ENCODE measurements around the gene TCEANC2. TPM values are rescaled to one million over a fixed set of nuclear protein-coding genes. Genes with fewer than 3 reads are reported as not detected.
A peak's percentile ranks its signal among the peaks of the same experiment; 100 is the strongest.

Gene TCEANC2
- total RNA-seq, 1 donor from 2014 or later: 3.6 TPM

- Histone ChIP-seq H3K36me3 (ENCODE audit: control insufficient read depth, insufficient read depth, low read length) (no peaks in the 10 kb centered on the region), H3K4me3 (ENCODE audit: low read depth, low read length) (no peak overlapping the region), H3K27me3 (ENCODE audit: control insufficient read depth, insufficient read depth, low read length) (no peaks in the 10 kb centered on the region)
- DNase-seq (ENCODE audit: low read depth): no peak
- no peak for TF ChIP-seq CTCF (IDR thresholded peaks at IDR 0.05; ENCODE audit: insufficient read depth, low read length, poor library complexity, severe bottlenecking)
Observed at GRCh38 chr1:54135436-54136120, 82.2 kb downstream of the TCEANC2 start.

DNA sequence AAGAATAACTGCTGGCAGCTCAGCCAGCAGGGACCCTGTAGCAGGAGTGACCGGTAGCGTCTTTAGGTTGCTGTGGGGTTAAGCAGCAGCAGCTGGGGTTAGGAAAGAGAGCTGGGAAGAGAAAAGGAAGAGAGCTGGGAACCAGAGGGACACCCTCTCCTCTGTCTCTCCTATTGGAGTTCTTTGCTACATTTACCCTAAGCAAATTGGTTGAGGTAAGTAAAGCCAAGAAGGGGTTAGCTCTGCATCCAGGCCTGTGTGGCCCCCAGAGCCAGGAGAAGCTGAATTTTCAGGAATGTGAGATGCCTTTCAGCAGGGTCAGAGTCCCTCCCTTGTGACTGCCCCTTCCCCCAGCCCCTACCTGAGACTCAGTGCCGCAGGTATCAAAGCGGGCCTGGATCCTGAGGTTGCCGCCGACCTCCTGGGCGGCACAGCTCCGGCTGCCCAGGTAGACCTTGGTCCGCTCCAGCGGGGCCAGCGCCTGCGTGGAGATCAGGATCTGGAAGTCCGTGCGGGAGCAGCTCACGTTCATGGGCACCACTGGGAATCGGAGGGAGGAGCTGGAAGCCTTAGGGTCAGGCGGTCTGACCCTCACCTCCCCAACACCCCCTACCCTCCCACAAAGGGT lies 83.0 kb downstream of the TCEANC2 start:
- TF ChIP-seq CTCF (IDR thresholded peaks at IDR 0.05; ENCODE audit: insufficient read depth, low read length, poor library complexity, severe bottlenecking): no peak
- no peaks in the 10 kb centered on the region for H3K36me3 ChIP-seq (ENCODE audit: control insufficient read depth, insufficient read depth, low read length)
- H3K4me3 ChIP-seq (ENCODE audit: low read depth, low read length): no peak overlapping the region
- no peak for DNase-seq (ENCODE audit: low read depth)
- no peaks in the 10 kb centered on the region for H3K27me3 ChIP-seq (ENCODE audit: control insufficient read depth, insufficient read depth, low read length)

- Histone ChIP-seq H3K4me3 (ENCODE audit: low read depth, low read length) (no peak overlapping the region), H3K36me3 (ENCODE audit: control insufficient read depth, insufficient read depth, low read length) (no peaks in the 10 kb centered on the region), H3K27me3 (ENCODE audit: control insufficient read depth, insufficient read depth, low read length) (no peaks in the 10 kb centered on the region)
- DNase-seq (ENCODE audit: low read depth): no peak
- no peak for TF ChIP-seq CTCF (IDR thresholded peaks at IDR 0.05; ENCODE audit: insufficient read depth, low read length, poor library complexity, severe bottlenecking)
Observed at GRCh38 chr1:54136963-54137533, 83.6 kb downstream of the TCEANC2 start.

- no peaks in the 10 kb centered on the region for H3K27me3 ChIP-seq (ENCODE audit: control insufficient read depth, insufficient read depth, low read length)
- DNase-seq (ENCODE audit: low read depth): peak; percentile 32
- TF ChIP-seq CTCF (IDR thresholded peaks at IDR 0.05; ENCODE audit: insufficient read depth, low read length, poor library complexity, severe bottlenecking): no peak
Observed at GRCh38 chr1:54137534-54138061, 84.2 kb downstream of the TCEANC2 start.

DNA sequence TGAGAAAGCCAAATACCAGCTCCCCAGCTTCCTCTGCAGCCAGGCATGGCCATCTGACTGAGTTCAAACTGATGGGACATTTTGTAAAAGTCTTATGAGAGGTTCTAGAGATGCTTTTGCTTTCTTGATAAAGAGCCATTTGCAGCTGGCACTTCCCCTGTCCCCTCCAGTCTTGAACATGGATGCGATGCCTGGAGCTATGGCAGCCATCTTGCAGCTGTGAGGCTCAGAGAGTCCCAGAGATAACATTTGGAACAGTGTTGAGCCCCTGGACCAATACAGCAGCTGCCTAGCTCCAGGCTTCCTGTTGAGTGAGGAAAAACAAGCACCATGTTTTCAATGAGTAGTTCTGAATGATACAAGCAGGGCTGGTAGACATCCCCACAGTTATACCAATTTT lies 85.6 kb downstream of the TCEANC2 start:
- H3K4me3 ChIP-seq (ENCODE audit: low read depth, low read length): no peak overlapping the region
- H3K27me3 ChIP-seq (ENCODE audit: control insufficient read depth, insufficient read depth, low read length): no peaks in the 10 kb centered on the region
- DNase-seq (ENCODE audit: low read depth): no peak
- H3K36me3 ChIP-seq (ENCODE audit: control insufficient read depth, insufficient read depth, low read length): no peaks in the 10 kb centered on the region
- no peak for TF ChIP-seq CTCF (IDR thresholded peaks at IDR 0.05; ENCODE audit: insufficient read depth, low read length, poor library complexity, severe bottlenecking)

More at GRCh38 chr1:54137534-54138061, 84.2 kb downstream of the TCEANC2 start:
- Histone ChIP-seq H3K4me3 (ENCODE audit: low read depth, low read length) (no peak overlapping the region), H3K36me3 (ENCODE audit: control insufficient read depth, insufficient read depth, low read length) (no peaks in the 10 kb centered on the region)
